OCI-LY1 (cell line): Measurements from ENCODE around the gene MAPK8.

Source experiments
- CTCF ChIP-seq: fragments of 200-600 bp; sonication (generic), shearing (Covaris generic); IDR thresholded peaks from 2 replicates; pipeline ENCODE4 v1.5.1; 2017; ENCODE audit warnings: mild to moderate bottlenecking, antibody characterized with exemption, low read length, moderate library complexity, mixed read lengths
- EZH2 ChIP-seq: fragments of 200-600 bp; sonication (generic), shearing (Covaris generic); IDR thresholded peaks from 2 replicates; pipeline ENCODE4 v1.8.0; 2017; ENCODE audit warnings: borderline replicate concordance, mixed run types, mild to moderate bottlenecking, antibody characterized with exemption, low read length, moderate library complexity, mixed read lengths

GRCh38 chr10:48299692-48300091, 6.8 kb upstream of the MAPK8 start:
- TF ChIP-seq CTCF = no peak
- no peak for TF ChIP-seq EZH2
